Measurements from ENCODE around the gene ING4.
A peak's percentile ranks its signal among the peaks of the same experiment; 100 is the strongest.

The ING4 gene

DNA sequence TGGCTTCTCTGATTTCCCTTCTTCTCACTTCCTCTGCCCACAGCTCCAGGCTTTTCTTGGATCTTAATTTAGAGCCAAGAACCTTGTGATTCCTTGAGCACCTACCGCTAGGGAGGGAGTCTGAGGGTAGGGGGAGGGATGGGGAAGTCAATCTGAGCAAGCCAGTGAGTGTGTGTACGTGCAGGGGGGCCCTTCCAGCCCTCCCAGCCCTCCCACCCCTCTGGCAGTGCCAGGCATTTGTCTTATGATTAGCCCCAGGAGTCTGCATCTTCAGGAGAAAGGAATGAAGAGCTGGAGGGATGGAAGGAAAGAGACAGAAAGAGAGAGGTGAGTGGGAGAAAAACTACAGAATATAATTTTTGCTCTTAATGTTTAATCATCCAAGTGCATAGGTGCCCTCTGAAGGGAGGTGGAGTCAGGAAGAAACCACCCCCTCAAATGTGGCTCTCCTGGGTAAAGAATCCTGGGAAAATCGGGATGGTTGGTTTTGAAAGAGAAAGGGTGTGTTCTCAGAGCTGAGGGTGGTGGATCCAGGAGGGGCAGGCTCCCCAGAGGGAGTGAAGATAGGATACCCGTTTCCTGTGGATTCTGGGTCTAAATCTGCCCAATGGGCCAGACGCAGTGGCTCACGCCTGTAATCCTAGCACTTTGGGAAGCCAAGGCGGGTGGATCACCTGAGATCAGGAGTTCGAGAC lies 35.6 kb upstream of the ING4 start:
- DNase-seq (ENCODE audit: insufficient read length, low spot score) (no peak), FAIRE-seq (no peak)
- TF ChIP-seq TAF1 (IDR thresholded peaks at IDR 0.05; ENCODE audit: low read depth, low read length) (no peak), POLR2A (IDR thresholded peaks at IDR 0.05; ENCODE audit: low read depth, low read length) (no peak), SPI1 (IDR thresholded peaks at IDR 0.05; ENCODE audit: low read depth, low read length) (no peak), PAX5 (IDR thresholded peaks at IDR 0.05; ENCODE audit: insufficient read depth, low read length, severe bottlenecking) (no peak), POLR2AphosphoS5 (IDR thresholded peaks at IDR 0.05; ENCODE audit: low read depth, low read length) (no peak), POU2F2 (IDR thresholded peaks at IDR 0.05; ENCODE audit: low read depth, low read length) (no peak)

DNA sequence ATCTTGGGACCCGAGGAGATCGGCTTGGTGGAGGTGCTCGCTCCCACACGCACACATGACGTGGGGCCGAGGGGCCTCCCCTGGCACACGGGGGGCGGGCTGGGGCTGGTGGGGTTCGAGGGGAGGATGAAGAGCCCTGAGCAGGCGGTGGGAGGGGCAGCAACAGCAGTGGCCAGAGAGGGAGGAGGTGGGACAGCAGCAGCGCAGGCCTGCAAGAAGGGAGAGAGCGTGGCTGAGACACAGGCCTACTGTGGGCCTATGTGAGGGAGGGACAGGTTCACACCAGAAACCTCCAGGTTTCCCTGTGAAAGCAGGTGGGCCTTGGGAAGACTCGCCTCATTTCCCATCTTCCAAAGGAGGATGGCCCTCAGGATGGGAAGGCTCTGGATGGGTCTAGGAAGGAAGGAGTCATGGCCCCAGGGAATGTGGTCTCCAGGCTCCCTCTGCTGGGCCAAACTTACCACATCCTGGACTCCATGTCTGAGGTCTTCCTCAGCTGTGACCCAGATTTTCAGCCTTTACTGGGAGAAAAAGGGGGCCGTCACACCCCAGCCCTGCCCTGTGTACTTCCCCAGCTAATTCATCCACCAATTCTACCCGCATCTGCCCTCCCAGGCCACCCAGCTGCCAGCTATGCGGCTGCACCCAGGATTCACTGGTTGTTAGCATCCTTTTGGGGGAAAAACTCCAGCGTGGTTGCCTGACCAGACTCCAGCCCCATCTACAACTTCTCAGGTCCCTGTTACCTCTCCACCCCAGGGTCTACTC lies 34.8 kb upstream of the ING4 start:
- FAIRE-seq (peak; percentile 52), DNase-seq (ENCODE audit: insufficient read length, low spot score) (no peak)
- TF ChIP-seq POU2F2 (IDR thresholded peaks at IDR 0.05; ENCODE audit: low read depth, low read length) (no peak), PAX5 (IDR thresholded peaks at IDR 0.05; ENCODE audit: insufficient read depth, low read length, severe bottlenecking) (no peak), POLR2AphosphoS5 (IDR thresholded peaks at IDR 0.05; ENCODE audit: low read depth, low read length) (no peak), TAF1 (IDR thresholded peaks at IDR 0.05; ENCODE audit: low read depth, low read length) (no peak), SPI1 (IDR thresholded peaks at IDR 0.05; ENCODE audit: low read depth, low read length) (no peak), POLR2A (IDR thresholded peaks at IDR 0.05; ENCODE audit: low read depth, low read length) (no peak)

DNA sequence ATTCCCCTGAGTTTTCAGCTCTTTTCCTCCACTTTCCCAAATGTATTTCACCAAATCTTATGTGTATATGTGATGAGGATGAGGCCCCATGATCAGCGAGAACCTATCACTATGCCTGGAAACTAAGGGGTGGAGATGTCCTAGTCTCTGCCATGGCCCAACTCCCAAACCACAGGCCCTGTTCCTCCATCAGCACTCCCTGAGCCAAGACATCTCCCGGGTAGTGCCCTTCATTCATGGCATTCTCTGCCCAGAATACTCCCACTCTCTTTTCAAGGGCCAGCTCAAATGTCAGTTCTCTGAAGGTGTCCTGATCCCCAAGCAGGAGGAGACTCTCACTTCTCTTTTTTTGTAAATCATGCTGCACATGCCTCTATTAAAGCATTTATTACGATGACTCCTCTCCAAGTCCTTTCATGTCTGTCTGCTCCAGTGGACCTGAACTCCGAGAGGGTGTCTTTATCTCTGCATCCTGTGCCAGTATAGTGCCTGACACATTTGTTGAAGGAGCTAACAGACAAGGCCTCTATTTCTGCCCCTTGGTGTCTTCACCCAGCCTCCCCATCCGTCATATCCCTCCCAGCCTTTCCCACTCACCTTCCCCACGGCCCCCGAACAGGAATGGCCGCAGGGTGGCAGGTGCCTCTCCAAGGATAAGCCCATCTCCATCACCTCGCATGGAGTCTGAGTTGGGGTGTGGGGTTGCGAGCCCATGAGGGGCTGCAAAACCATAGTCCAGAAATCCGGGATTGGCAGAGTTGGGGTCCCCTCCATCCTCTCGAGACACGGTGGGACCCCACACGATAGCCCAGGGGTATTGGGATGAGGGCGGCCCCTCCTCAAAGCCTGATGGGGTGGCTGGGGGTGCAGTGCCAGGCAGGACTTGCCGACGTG lies 34.0 kb upstream of the ING4 start:
- DNase-seq (ENCODE audit: insufficient read length, low spot score) = peak; percentile 52
- FAIRE-seq = peak; percentile 86
- TF ChIP-seq POLR2AphosphoS5 (IDR thresholded peaks at IDR 0.05; ENCODE audit: low read depth, low read length) = no peak
- no peak for TF ChIP-seq POU2F2 (IDR thresholded peaks at IDR 0.05; ENCODE audit: low read depth, low read length)
- TF ChIP-seq TAF1 (IDR thresholded peaks at IDR 0.05; ENCODE audit: low read depth, low read length) = no peak
- no peak for TF ChIP-seq POLR2A (IDR thresholded peaks at IDR 0.05; ENCODE audit: low read depth, low read length)
- peak; percentile 97 for TF ChIP-seq SPI1 (IDR thresholded peaks at IDR 0.05; ENCODE audit: low read depth, low read length)
- no peak for TF ChIP-seq PAX5 (IDR thresholded peaks at IDR 0.05; ENCODE audit: insufficient read depth, low read length, severe bottlenecking)

DNA sequence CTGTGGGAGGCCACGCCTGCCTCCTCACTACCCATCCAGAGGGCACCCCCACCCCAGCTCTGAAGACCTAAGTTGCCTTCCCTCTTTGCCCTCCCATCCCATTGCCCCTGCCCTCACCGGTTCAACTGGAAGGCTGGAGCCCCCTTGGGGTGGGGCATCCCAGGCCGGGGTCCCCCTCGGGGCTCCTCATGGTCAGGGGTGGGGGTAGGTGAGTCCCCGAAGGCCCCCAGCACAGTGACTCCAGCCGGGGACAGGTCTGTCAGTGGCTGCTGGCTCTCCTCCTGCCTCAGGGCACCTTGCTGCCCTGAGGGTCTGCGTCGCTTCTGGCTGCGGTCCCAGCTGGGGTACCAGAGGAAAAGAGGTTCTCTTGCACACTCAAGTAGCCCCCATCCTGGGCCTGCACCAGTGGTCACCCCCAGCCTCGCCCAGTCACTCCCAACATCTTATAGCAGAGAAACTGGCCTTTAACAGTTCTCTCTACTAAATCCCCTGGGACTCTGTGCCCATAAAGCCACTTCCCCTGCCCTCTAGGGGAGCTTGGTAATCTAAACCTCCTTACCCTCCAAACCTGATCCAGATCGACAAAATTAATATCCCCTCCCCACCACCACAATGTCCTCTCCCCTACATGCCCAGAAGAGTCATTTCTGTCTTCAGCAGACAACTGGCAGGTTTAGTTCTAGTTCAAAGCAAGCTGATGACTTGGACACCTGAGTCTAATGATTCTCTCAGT lies 32.6 kb upstream of the ING4 start:
- DNase-seq (ENCODE audit: insufficient read length, low spot score) (no peak), FAIRE-seq (no peak)
- TF ChIP-seq SPI1 (IDR thresholded peaks at IDR 0.05; ENCODE audit: low read depth, low read length) (no peak), POLR2A (IDR thresholded peaks at IDR 0.05; ENCODE audit: low read depth, low read length) (no peak), POU2F2 (IDR thresholded peaks at IDR 0.05; ENCODE audit: low read depth, low read length) (no peak), TAF1 (IDR thresholded peaks at IDR 0.05; ENCODE audit: low read depth, low read length) (no peak), PAX5 (IDR thresholded peaks at IDR 0.05; ENCODE audit: insufficient read depth, low read length, severe bottlenecking) (no peak), POLR2AphosphoS5 (IDR thresholded peaks at IDR 0.05; ENCODE audit: low read depth, low read length) (no peak)

DNA sequence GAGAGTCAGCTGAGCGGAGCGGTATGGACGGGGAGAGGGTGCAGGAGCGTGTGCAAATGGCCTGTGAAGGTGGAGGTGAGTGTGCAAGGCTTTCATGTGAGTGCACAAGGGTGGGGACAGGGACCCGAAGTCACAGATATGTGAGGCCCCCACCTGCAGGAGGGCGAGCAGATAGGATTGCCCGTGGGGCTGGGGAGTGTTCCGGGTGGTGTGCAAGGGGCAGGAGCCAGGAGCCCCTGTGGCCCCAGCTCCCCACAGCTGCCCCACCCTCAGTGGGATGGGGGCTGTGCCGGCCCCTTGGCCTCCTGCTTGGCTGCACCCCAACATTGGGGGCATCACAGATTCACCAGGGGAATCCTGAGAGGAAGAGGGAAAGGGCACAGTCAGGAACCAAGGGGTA lies 31.8 kb upstream of the ING4 start:
- FAIRE-seq (no peak), DNase-seq (ENCODE audit: insufficient read length, low spot score) (no peak)
- no peak for TF ChIP-seq POLR2A (IDR thresholded peaks at IDR 0.05; ENCODE audit: low read depth, low read length)
- no peak for TF ChIP-seq PAX5 (IDR thresholded peaks at IDR 0.05; ENCODE audit: insufficient read depth, low read length, severe bottlenecking)
- no peak for TF ChIP-seq SPI1 (IDR thresholded peaks at IDR 0.05; ENCODE audit: low read depth, low read length)
- TF ChIP-seq POU2F2 (IDR thresholded peaks at IDR 0.05; ENCODE audit: low read depth, low read length) = no peak
- no peak for TF ChIP-seq TAF1 (IDR thresholded peaks at IDR 0.05; ENCODE audit: low read depth, low read length)
- TF ChIP-seq POLR2AphosphoS5 (IDR thresholded peaks at IDR 0.05; ENCODE audit: low read depth, low read length) = no peak

DNA sequence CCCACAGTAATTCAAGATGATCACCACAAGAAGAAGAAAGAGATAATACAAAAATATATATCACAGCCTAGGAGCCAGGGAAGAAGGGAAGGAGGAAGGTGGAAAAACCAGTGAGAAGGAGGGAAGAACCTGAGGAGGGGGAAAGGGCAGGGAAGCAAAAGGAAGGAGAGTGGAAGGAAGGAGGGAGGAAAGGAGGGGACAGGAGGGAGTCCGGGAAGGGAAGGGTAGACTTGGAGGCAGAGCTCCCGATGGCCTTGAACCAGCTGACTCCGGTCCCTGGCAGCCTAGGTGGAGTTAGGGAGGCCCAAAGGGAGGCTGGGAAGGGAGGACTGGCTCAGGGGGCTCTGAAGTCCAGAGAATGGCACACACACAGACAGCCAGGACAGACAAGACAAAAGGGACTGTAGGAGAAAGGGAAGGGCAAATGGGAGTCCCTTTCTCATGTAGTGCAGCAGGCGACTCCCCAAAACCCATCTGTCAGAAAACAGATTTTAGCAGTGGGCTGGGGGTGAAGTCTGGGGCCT lies 31.0 kb upstream of the ING4 start:
- DNase-seq (ENCODE audit: insufficient read length, low spot score) (no peak), FAIRE-seq (no peak)
- TF ChIP-seq POLR2A (IDR thresholded peaks at IDR 0.05; ENCODE audit: low read depth, low read length) (no peak), POLR2AphosphoS5 (IDR thresholded peaks at IDR 0.05; ENCODE audit: low read depth, low read length) (no peak)

DNA sequence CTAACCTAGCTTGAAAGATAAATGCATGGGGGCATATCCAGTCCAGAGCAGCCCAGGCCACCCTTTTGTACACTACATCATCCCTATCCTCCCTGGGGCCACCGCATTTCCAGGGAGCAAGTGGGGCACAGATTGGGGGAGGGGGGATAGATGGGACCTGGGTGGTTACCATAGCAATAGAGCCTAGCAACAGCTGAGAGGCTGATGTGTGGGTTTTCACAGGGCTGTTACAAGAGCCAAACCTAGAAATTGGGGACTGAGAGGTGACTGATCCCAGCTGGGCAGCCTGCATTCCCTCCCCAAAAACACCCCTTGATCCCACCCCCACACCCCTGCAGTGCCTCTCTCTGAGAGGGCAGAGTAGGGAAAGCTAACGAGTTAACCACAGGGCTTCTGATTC lies 30.0 kb upstream of the ING4 start:
- TF ChIP-seq POLR2AphosphoS5 (IDR thresholded peaks at IDR 0.05; ENCODE audit: low read depth, low read length) (no peak), SPI1 (IDR thresholded peaks at IDR 0.05; ENCODE audit: low read depth, low read length) (no peak), PAX5 (IDR thresholded peaks at IDR 0.05; ENCODE audit: insufficient read depth, low read length, severe bottlenecking) (no peak), POLR2A (IDR thresholded peaks at IDR 0.05; ENCODE audit: low read depth, low read length) (no peak), TAF1 (IDR thresholded peaks at IDR 0.05; ENCODE audit: low read depth, low read length) (no peak), POU2F2 (IDR thresholded peaks at IDR 0.05; ENCODE audit: low read depth, low read length) (no peak)
- DNase-seq (ENCODE audit: insufficient read length, low spot score) = no peak
- FAIRE-seq = no peak

DNA sequence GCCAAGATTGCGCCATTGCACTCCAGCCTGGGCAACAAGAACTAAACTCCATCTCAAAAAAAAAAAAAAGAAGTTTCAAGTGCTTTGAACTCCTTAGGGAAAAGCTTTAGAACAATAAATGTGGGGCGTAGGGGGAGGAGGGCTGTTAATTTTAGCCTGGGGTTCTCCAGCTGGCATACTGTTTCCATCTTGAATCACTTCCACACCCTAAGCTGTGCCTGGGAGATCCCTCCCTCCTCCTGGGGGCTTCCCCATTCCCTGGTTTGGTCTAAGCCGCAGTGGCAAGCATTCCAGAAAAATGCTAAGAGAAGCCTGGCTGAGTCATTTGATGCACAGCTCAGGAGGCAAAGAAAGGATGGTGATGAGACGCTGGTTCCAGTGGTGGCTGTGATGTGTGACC lies 28.6 kb upstream of the ING4 start:
- FAIRE-seq = no peak

More for the DNA sequence above, 28.6 kb upstream of the ING4 start:
- TF ChIP-seq POLR2A (IDR thresholded peaks at IDR 0.05; ENCODE audit: low read depth, low read length) (no peak), POU2F2 (IDR thresholded peaks at IDR 0.05; ENCODE audit: low read depth, low read length) (no peak), SPI1 (IDR thresholded peaks at IDR 0.05; ENCODE audit: low read depth, low read length) (no peak), POLR2AphosphoS5 (IDR thresholded peaks at IDR 0.05; ENCODE audit: low read depth, low read length) (no peak), PAX5 (IDR thresholded peaks at IDR 0.05; ENCODE audit: insufficient read depth, low read length, severe bottlenecking) (no peak), TAF1 (IDR thresholded peaks at IDR 0.05; ENCODE audit: low read depth, low read length) (no peak)
- no peak for DNase-seq (ENCODE audit: insufficient read length, low spot score)

Measured in GM12891 (cell line).